A673 (cell line): ENCODE measurements around the gene FAM83B.

Experiments
- CTCF ChIP-seq: fragments of 300-800, 200-600 bp; sonication (generic); conservative IDR thresholded peaks from 2 replicates; pipeline ENCODE4 v1.5.1; 2017; ENCODE audit warnings: low read depth, mild to moderate bottlenecking, antibody characterized with exemption, low read length, moderate library complexity, mixed read lengths
- EZH2 ChIP-seq: fragments of 200-600 bp; sonication (generic); IDR thresholded peaks from 2 replicates; pipeline ENCODE4 v1.6.1; 2017; ENCODE audit warnings: borderline replicate concordance, low read depth, mild to moderate bottlenecking, mixed read lengths, antibody characterized with exemption, low read length; ENCODE audit not compliant: poor library complexity, severe bottlenecking

GRCh38 chr6:54861905-54862616 lies 15.5 kb downstream of the FAM83B start:
- TF ChIP-seq CTCF = no peak
- no peak for TF ChIP-seq EZH2
